ENCODE results near the gene SLC11A2. TPM values are rescaled to one million over a fixed set of nuclear protein-coding genes. Genes with fewer than 3 reads are reported as not detected.
A peak's percentile ranks its signal among the peaks of the same experiment; 100 is the strongest.

SLC11A2 gene
- total and polyA plus RNA-seq, 12 donors, result 21.7 to 82.2 (median 49.7) TPM

- Histone ChIP-seq H3K4me3 (no peak overlapping the region), H3K9me3 (replicated peaks in 1 of 3) (no peaks in the 10 kb centered on the region), H3K27me3 (no peaks in the 10 kb centered on the region), H3K4me1 (replicated peaks in 1 of 2) (peaks cover 19 to 28% of the 10 kb centered on the region in 2 donors), H3K36me3 (replicated peaks in 1 of 2) (peaks cover 0 to 50% of the 10 kb centered on the region in 2 donors), H3K27ac (peak overlapping the region in 4 of 5 donors; percentile 13 to 92 (median 32))
- DNase-seq, result peak; percentile 54 to 70 (median 63)
- 43 to 45% (median 43%) methylated on average over 8 of the region's 8 CpGs for WGBS, 4 donors
- TF ChIP-seq POLR2A (IDR thresholded peaks at IDR 0.05), result no peak
- peak; percentile 30 to 62 (median 55) for TF ChIP-seq CTCF (IDR thresholded peaks at IDR 0.05)
- intact Hi-C loops (cut with DNase I), result loop anchor here in 1 of 2 donors (5.0 kb wide), 1 partner anchor 160 kb away; no protein-coding TSS in a partner anchor
Observed at GRCh38 chr12:50986966-50987737, 39.0 kb downstream of the SLC11A2 start.

GRCh38 chr12:50985322-50985721, 40.9 kb downstream of the SLC11A2 start:
- H3K4me1 ChIP-seq (replicated peaks in 1 of 2), result peaks cover 19 to 28% of the 10 kb centered on the region in 2 donors
- DNase-seq, result peak; percentile 51 to 80 (median 69)
- TF ChIP-seq CTCF (IDR thresholded peaks at IDR 0.05), result no peak
- TF ChIP-seq POLR2A (IDR thresholded peaks at IDR 0.05), result peak in 1 of 2 donors; percentile 57
- peak overlapping the region; percentile 74 to 94 (median 76) for H3K27ac ChIP-seq
- H3K9me3 ChIP-seq (replicated peaks in 1 of 3), result no peaks in the 10 kb centered on the region
- H3K4me3 ChIP-seq, result no peak overlapping the region
- intact Hi-C loops (cut with DNase I), result loop anchor here in 1 of 2 donors (5.0 kb wide), 1 partner anchor 158 kb away; no protein-coding TSS in a partner anchor
- H3K27me3 ChIP-seq, result no peaks in the 10 kb centered on the region
- peaks cover 0 to 37% of the 10 kb centered on the region in 2 donors for H3K36me3 ChIP-seq (replicated peaks in 1 of 2)

- H3K4me3 ChIP-seq, result no peak overlapping the region
- 43 to 49% (median 47%) methylated on average over 2 of the region's 2 CpGs for WGBS, 4 donors
- H3K36me3 ChIP-seq (replicated peaks in 1 of 2), result peaks cover 0 to 32% of the 10 kb centered on the region in 2 donors
- H3K4me1 ChIP-seq (replicated peaks in 1 of 2), result peaks cover 19 to 28% of the 10 kb centered on the region in 2 donors
- no peak for TF ChIP-seq CTCF (IDR thresholded peaks at IDR 0.05)
- intact Hi-C loops (cut with DNase I), result loop anchor here in 1 of 2 donors (5.0 kb wide), 2 partner anchors 57 to 157 kb away; a partner anchor contains a TSS
- no peaks in the 10 kb centered on the region for H3K9me3 ChIP-seq (replicated peaks in 1 of 3)
- no peak for DNase-seq
- peak overlapping the region; percentile 74 to 94 (median 76) for H3K27ac ChIP-seq
- H3K27me3 ChIP-seq, result no peaks in the 10 kb centered on the region
Observed at GRCh38 chr12:50984586-50985298, 41.4 kb downstream of the SLC11A2 start.
